ENCODE results near the gene BABAM2. TPM values are rescaled to one million over a fixed set of nuclear protein-coding genes. Genes with fewer than 3 reads are reported as not detected.

BABAM2 gene
- total RNA-seq, 1 experiment from 2014 or later, result 27.1 TPM

DNA sequence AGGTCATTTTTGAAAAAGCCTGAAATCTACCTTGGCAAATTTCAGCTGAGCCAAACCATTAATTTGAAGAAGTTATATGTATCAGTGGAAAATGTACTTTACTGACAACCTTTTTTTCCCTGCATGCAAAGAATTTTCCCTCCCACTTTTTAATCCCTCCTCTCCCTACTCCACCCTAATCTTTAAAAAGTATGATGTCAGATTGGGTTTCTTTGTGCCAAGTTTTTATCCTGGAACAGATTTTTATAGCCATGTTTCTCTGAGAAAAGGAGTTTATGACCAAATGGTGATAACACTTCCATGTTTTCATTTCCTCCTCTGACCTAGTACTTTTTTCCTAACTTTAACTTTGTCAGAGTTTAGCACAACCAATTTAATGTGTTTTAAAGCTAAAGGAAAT, 251.9 kb downstream of the BABAM2 start:
- Mint-ChIP-seq H3K36me3 (ENCODE audit: insufficient read depth in 1 of 3, low read depth in 3 of 3) (no peaks in the 10 kb centered on the region), H3K9me3 (no peaks in the 10 kb centered on the region), H3K4me1 (no peaks in the 10 kb centered on the region), H3K27ac (no peak overlapping the region), H3K27me3 (ENCODE audit: low read depth) (no peaks in the 10 kb centered on the region), H3K4me3 (no peak overlapping the region)
- H3K27me3 ChIP-seq (ENCODE audit: insufficient read depth, low read length), result no peaks in the 10 kb centered on the region
- no peak overlapping the region for H3K14ac ChIP-seq (ENCODE audit: insufficient read depth, low read length)
- no peak overlapping the region for H2BK5ac ChIP-seq (ENCODE audit: insufficient read length, low read length)
- H3T11ph ChIP-seq (ENCODE audit: low read length), result no peak overlapping the region
- H3K18ac ChIP-seq (ENCODE audit: insufficient read length, low read depth, low read length), result no peak overlapping the region
- H4K8ac ChIP-seq (replicated peaks; ENCODE audit: insufficient read length, low read depth, low read length), result no peak overlapping the region
- no peak overlapping the region for H3K9ac ChIP-seq (ENCODE audit: extremely low read depth, insufficient read length, low read length)
- H2BK120ac ChIP-seq (ENCODE audit: low read depth, low read length, poor library complexity, severe bottlenecking), result no peak overlapping the region
- TF ChIP-seq, protein P1, sequence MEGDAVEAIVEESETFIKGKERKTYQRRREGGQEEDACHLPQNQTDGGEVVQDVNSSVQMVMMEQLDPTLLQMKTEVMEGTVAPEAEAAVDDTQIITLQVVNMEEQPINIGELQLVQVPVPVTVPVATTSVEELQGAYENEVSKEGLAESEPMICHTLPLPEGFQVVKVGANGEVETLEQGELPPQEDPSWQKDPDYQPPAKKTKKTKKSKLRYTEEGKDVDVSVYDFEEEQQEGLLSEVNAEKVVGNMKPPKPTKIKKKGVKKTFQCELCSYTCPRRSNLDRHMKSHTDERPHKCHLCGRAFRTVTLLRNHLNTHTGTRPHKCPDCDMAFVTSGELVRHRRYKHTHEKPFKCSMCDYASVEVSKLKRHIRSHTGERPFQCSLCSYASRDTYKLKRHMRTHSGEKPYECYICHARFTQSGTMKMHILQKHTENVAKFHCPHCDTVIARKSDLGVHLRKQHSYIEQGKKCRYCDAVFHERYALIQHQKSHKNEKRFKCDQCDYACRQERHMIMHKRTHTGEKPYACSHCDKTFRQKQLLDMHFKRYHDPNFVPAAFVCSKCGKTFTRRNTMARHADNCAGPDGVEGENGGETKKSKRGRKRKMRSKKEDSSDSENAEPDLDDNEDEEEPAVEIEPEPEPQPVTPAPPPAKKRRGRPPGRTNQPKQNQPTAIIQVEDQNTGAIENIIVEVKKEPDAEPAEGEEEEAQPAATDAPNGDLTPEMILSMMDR (conservative IDR thresholded peaks at IDR 0.05), result no peak
- no peaks in the 10 kb centered on the region for H3K79me1 ChIP-seq (ENCODE audit: insufficient read depth, low read depth, low read length, poor library complexity, severe bottlenecking)
- no peak overlapping the region for H2BK15ac ChIP-seq (ENCODE audit: low read depth, low read length)
- no peaks in the 10 kb centered on the region for H3K9me3 ChIP-seq (ENCODE audit: control insufficient read depth, low read depth, low read length)
- no peak overlapping the region for H3K4me2 ChIP-seq (ENCODE audit: insufficient read depth, insufficient read length, low read length)
- DNase-seq, result no peak
- H3K23ac ChIP-seq (ENCODE audit: insufficient read length, low read depth, low read length), result no peak overlapping the region
- H3K27ac ChIP-seq (ENCODE audit: insufficient read length, low read depth, low read length), result no peak overlapping the region
- no peak overlapping the region for H4K91ac ChIP-seq (ENCODE audit: insufficient read length, low read depth, low read length)
- no peak overlapping the region for H4K5ac ChIP-seq (ENCODE audit: insufficient read length, low read depth, low read length)
- H3K56ac ChIP-seq (ENCODE audit: insufficient read length, low read depth, low read length), result no peak overlapping the region
- no peak overlapping the region for H2BK20ac ChIP-seq (ENCODE audit: low read depth, low read length, poor library complexity, severe bottlenecking)
- H2AFZ ChIP-seq (ENCODE audit: low read length), result no peak overlapping the region
- no peaks in the 10 kb centered on the region for H4K20me1 ChIP-seq (ENCODE audit: control insufficient read depth, insufficient read depth, insufficient read length)
- no peak overlapping the region for H3K4ac ChIP-seq (ENCODE audit: low read depth, low read length)
- H3K4me1 ChIP-seq (ENCODE audit: insufficient read depth, low read length), result no peaks in the 10 kb centered on the region
- H3K23me2 ChIP-seq (ENCODE audit: insufficient read length, low read depth, low read length, poor library complexity, severe bottlenecking), result no peaks in the 10 kb centered on the region
- no peak overlapping the region for H2AK5ac ChIP-seq (ENCODE audit: insufficient read length, low read length)
- no peak overlapping the region for H2BK12ac ChIP-seq (ENCODE audit: insufficient read length, low read depth, low read length)
- H3K79me2 ChIP-seq (ENCODE audit: insufficient read depth, low read length), result no peaks in the 10 kb centered on the region

Data from H9 (cell line).